Dermis microvascular lymphatic vessel endothelial cell (primary cell): ENCODE measurements around the gene SOHLH1. TPM values are rescaled to one million over a fixed set of nuclear protein-coding genes. Genes with fewer than 3 reads are reported as not detected.

Experiments used
- DNase-seq, 2 donors: peaks; one replicate each; pipeline versions ENCODE4 v3.0.0 to v3.0.0-alpha.2; 2010; ENCODE audit warnings: low read depth in 2 of 2
- total RNA-seq: library from RNA; depleted of rRNA; stranded (reverse); fragments of >200 nt; gene quantifications from 2 replicates; pipeline ENCODE4 v1.2.1, GENCODE V29; 2014

The SOHLH1 gene
- total RNA-seq, 1 donor from 2014 or later: under 0.01 TPM

DNA sequence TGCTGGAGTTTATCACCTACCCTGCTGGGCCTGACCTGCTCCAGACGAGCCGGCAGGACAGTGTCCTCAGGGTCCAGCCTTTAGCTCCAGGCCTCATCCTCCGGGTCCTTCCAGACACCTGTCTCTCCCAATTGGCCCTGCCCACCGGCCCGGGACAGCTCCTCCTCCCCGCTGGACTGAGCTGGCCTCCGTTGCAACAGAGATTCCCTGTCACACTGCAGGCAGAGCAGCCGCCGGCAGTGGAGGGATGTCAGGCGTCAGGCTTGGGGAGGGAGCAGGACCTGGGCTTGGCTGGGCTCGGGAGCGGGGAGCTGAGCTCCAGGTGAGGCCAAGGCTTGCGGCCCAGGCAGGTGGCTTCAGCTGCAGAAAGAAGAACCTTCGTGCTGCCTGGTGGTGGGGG lies 4.4 kb upstream of the SOHLH1 start:
- DNase-seq: no peak

DNA sequence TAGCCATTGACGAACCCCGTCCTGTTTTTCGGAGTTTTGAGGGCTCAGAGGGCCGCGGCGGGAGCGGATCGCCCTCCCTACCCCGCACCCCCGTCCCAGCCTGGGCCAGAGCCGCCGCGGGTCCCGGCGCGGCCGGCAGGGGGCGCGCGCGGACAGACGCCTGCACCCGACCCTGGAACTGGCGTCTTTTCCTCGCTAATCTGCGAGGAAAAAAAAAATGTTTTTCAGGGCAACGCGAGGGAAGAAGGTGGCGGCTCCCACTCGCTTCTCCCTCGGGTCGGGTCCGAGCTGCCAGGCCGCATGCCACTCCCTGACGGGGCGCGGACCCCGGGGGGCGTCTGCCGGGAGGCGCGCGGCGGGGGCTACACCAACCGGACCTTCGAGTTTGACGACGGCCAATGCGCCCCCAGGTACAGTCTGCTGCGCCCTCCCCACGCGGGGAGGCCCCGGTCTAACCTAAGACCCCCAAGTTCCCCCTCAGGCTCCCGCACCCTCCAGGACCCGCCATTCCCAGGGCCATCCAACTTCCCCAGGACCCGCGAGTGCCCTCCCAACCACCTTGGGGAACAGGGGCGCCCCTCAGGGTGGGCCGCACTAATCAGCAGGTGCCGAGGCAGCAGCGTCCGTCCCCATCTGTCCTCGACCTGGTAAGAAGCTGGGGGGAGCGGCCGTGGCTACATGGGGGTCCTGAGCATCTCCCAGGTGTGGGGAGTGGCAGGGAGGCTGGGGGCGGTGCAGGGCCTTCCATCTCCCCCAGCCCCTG lies 2.9 kb upstream of the SOHLH1 start, which contains the start of gene KCNT1:
Gene KCNT1 (plus strand): TSS at position 227 of the 763 bp plus-strand sequence. CDS start 74 bp downstream, at position 301.
- DNase-seq: peak in 1 of 2 donors; percentile 38

- DNase-seq: no peak
Observed at GRCh38 chr9:135701067-135701958, 2.0 kb upstream of the SOHLH1 start.

DNA sequence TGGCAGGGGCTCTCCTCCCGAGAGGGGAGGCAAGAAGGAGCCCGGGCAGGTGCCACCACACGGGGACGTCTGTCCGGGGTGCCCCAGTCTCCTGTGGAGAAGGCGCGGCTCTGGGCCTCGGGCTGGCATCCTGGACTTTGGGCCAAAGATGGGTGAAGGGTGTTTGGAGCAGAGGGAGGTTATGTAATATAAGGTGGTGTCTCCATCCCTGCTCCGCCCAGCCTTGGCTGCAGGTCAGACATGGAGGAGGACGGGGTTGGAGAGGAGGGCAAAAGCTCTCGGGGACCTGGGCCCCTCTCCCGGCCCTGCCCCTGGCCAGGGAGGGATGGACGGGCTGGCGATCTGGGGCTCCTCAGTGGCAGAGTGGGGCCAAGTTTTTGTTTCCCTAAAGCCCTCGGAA lies 1.2 kb upstream of the SOHLH1 start:
- DNase-seq: no peak

- DNase-seq: no peak
Observed at GRCh38 chr9:135698767-135699166, 514 bp downstream of the SOHLH1 start.

- DNase-seq: no peak
Observed at GRCh38 chr9:135698236-135698635, 1.0 kb downstream of the SOHLH1 start.

DNA sequence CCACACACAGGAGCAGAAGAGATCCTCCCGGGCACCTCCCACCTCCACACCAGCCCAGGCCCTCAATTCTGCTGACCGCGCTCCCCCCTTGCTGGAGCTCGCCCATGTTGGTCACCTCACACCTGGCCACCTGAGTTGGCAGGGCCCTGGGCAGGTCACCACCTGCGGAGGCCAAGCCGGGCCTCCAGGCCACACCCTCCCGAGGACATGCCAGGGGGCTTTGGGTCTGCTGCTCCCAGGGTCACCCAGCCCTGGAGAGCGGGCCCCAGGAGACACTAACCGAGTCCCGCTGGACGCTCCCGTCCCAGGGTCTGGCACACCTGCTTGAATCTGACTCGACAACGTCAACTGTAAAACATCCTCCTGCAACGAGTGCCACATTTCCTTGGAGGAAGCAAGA lies 2.1 kb downstream of the SOHLH1 start:
- DNase-seq: no peak

DNA sequence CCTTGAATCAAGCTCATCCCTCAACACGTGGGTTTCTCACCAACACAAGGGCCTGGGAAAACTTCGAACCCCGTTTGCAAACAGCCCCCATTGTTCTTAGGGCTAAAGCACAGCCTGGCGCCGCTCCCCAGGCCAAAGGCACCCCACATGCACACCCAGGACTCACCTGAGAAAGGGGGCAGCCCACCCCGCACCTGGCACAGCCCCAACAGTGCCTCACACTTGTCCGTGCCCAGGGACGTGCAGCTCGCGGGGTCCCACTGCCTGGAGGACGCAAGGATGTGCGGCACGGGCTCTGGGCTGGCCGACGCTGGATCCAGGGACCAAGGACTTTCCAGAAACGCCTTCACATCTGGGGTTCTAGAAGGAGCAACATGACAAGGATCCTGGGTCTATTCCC lies 2.8 kb downstream of the SOHLH1 start:
- DNase-seq: no peak

DNA sequence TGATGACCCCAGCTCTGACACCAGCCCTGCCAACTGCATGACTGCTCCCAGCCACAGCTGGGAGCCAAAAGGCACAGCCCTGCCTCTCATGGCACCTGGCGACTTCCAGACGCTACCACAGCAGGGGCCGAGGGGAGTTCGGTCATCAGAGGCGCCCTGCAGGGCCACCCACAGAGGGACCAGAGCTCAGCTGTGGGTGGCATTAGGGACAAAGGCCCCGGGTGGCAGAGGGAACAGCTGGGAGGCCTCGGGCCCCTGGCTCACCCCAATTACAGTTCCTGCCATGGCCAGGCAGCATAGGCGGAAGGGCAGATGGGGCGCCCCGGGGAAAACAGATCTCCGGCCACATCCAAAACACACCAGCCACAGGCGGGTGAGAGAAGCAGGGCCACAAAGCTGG lies 3.6 kb downstream of the SOHLH1 start:
- no peak for DNase-seq

- no peak for DNase-seq
Observed at GRCh38 chr9:135695036-135695435, 4.2 kb downstream of the SOHLH1 start.

DNA sequence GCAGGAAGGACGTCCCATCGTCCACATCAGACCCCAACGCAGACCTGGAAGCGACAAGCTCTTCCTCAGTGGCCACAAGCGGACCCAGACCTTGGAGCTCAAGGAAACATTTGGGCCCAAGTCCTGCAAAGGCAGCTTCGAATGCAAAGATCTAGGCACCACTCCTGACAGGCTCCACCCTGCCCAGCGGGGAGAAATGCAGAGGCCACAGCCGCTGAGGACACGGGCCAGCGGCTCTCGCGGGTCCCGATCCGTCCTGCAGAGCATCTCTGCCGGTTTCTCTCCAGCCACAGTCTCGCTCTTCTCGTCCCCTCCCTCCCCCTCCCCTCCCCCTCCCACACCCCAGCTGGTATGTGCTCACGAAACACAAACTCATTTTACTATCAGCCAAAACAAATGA lies 4.9 kb downstream of the SOHLH1 start:
- no peak for DNase-seq

DNA sequence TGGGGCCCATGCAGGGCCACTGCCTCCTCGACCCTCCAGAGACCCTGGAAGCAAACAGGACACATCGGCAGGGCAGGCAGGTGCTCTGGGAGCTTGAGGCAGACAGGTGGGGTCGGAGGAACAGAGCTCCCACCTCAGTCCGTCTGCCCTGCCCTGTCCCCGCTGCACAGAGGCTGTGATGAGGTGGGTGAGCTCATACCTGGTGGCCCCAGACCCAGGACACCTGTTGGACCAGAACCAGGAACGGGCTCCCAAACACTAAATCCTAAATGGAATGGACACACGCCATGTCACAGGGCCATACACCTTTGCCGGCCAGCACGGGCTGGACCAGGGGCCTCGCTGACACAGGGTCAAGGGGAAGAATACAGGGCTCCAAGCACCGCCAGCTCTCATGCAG lies 5.5 kb downstream of the SOHLH1 start:
- no peak for DNase-seq

GRCh38 chr9:135693265-135693664 lies 6.0 kb downstream of the SOHLH1 start:
- DNase-seq: no peak

- DNase-seq: no peak
Observed at GRCh38 chr9:135692410-135692809, 6.9 kb downstream of the SOHLH1 start.

- no peak for DNase-seq
Observed at GRCh38 chr9:135690836-135691570, 8.3 kb downstream of the SOHLH1 start.

DNA sequence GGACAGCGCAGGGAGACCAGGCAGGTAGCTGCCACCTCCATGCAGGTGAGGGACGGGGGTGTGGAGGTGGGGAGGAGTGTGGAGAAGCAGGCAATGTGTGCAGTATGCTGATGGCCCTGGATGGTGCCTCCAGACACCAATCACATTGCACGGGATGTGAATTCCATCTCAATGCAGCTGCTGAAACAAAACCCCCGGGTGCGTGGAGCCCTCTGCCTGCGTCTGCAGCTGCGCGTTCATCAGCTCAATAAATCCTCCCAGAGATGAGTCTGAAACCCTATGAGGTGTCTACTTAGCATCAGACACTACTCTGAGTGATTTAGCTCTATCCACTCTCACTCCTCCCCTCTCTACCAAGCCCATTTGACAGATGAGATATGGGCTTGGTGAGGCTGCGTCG lies 10.3 kb downstream of the SOHLH1 start:
- DNase-seq: no peak

DNA sequence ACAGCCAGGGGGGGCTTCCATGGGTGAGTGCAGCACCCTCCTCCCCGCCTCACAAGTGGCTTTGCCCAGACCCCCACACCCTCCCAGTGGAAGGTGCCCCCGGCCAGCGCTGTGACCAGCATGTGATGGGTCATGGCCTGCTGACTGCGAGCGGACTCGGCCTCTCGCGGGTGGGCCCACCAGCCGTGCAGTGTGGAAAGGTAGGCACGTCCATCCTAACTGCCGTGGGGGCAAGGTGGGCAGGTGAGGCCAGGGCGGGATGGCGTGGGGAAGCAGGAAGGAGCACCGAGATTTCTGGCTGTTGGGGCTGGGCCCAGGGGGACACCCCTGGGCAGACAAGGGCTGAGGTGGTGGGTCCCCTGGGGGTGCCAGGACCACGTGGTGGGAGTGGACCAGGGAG lies 12.1 kb downstream of the SOHLH1 start:
- no peak for DNase-seq

- DNase-seq: no peak
Observed at GRCh38 chr9:135684691-135685090, 14.6 kb downstream of the SOHLH1 start.

DNA sequence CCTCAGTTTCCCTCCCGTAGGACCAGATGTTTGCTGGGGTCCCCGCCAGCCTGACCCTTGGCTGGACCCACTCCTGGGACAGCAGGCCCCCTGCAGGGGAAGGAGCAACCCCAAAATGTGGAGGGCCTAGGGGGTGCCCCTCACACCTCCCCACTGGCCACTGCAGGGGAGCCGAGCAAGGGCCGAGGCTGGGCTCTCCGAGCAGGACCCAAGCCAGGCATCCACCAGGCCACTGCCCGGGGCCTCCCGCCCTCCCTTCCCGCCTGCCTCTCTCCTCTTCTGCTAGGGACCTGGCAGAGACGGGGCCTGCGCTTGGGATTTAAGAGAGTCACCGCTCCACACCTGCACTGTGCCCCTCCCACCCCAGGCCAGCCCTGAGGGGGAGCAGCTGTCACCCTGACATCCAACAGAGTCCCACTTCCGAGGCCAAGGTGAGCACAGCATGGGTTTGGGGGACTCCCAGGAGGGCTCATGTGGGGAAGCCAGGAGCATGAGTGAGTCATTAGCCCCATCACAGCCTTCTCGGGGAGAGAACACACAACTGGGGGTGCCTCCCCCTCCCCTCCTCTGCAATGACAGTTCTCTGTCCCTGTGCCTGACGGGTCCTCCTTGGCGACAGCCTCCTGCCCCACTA lies 15.8 kb downstream of the SOHLH1 start:
- no peak for DNase-seq

GRCh38 chr9:135681161-135681560 lies 18.1 kb downstream of the SOHLH1 start:
- no peak for DNase-seq

DNA sequence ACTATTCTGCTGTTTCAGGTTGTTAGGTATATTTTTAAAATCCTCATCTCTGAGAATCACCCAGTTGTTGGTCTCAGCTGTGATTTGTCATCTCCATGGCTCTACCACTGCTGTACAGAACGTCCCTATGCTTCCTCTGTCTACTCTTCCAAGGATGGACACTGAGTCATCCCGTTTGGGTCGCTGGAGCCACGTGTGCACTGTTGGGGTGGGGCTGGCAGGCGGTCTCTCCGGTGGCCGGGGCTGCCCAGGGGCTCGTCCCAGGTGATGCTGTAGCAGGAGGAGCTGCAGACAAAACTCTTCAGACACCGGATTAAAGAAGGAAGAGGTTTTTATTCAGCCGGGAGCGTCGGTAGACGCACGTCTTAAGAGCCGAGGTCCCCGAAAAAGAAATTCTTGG lies 19.2 kb downstream of the SOHLH1 start:
- DNase-seq: no peak
